Colonic mucosa (tissue), 4 donors: ENCODE results near the gene KLF15. TPM values are rescaled to one million over a fixed set of nuclear protein-coding genes. Genes with fewer than 3 reads are reported as not detected.

Source experiments
- DNase-seq: peaks from one replicate; pipeline ENCODE4 v3.0.0-alpha.2; 2020
- H3K27ac ChIP-seq: fragments of 200-600 bp; one replicate; pipeline ENCODE4 v1.8.0; 2021
- H3K27me3 ChIP-seq: fragments of 200-600 bp; one replicate; pipeline ENCODE4 v1.8.0; 2021
- H3K36me3 ChIP-seq: fragments of 200-600 bp; one replicate; pipeline ENCODE4 v1.8.0; 2021
- H3K4me1 ChIP-seq: fragments of 200-600 bp; one replicate; pipeline ENCODE4 v1.8.0; 2021; ENCODE audit warnings: mild to moderate bottlenecking
- H3K4me3 ChIP-seq: fragments of 200-600 bp; one replicate; pipeline ENCODE4 v1.8.0; 2021
- H3K9ac ChIP-seq, 2 donors: one replicate each; pipeline ENCODE4 v1.7.0; 2013; ENCODE audit warnings: control low read depth in 2 of 2, low read depth in 2 of 2, low read length in 2 of 2
- H3K9me3 ChIP-seq: fragments of 200-600 bp; one replicate; pipeline ENCODE4 v1.8.0; 2021
- CTCF ChIP-seq: fragments of 200-600 bp; IDR thresholded peaks from one replicate; pipeline ENCODE4 v1.8.0; 2022; ENCODE audit warnings: antibody characterized with exemption, mild to moderate bottlenecking
- intact Hi-C: fragments of 100-400 bp; cut with DNase I; formaldehyde crosslinking; loops from one replicate; pipeline ENCODE4 v1.14.1; 2022
- total RNA-seq, 2 donors: library from RNA; stranded (reverse); fragmentation: NEBNext Ultra II Directional in 1 of 2; extraction: Animal tissue kit (Norgen Biotek cat#: 25700) in 1 of 2; gene quantifications; one replicate each; pipeline ENCODE4 v1.2.1, GENCODE V29; 2021
- donor health status: healthy.
- donor health status: DM: no; HTN: no; CAD: no.
- donor health status: DM: no; HTN: no; CAD: no.

The KLF15 gene
- total RNA-seq, 2 donors from 2014 or later, result 0.66 to 1.9 TPM

- Histone ChIP-seq H3K27me3 (peaks cover 18% of the 10 kb centered on the region), H3K27ac (no peak overlapping the region), H3K4me3 (no peak overlapping the region), H3K9me3 (no peaks in the 10 kb centered on the region), H3K4me1 (peaks cover 8% of the 10 kb centered on the region), H3K9ac (no peak overlapping the region), H3K36me3 (no peaks in the 10 kb centered on the region)
- no peak for DNase-seq
- no peak for TF ChIP-seq CTCF
- intact Hi-C loops, result no loop called here
Measured at GRCh38 chr3:126354776-126355175, 2.4 kb downstream of the KLF15 start.

DNA sequence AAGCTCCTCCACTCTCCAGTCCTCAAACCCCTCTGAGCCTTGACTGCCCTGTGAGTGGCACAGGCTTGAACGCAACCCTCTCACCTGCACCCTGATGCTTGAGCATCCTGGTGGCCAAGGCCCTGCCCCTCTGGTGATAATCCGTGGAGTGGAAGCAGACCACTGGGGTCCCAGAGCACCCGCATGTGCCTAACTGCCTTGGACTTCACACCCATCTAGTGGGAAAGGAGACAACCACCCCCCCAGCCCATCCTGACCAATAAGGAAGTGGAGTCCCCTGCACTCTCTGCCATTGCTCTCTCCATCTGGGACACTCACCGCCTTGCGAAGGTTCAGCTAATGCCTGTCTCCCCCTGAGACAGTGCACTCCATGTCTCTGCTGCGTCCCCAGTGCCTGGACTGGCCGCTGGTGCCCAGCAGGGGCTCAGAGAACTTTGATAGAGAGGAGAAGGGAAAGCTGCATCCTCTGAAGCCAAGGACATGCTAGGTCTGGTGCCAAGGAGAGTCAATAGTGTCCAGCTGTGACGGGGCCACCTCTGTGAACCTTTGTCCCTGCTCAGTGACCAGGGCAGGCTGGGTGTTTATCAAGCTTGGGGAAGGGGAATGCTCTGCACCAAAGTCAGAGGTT, 3.4 kb downstream of the KLF15 start:
- Histone ChIP-seq H3K36me3 (no peaks in the 10 kb centered on the region), H3K9me3 (no peaks in the 10 kb centered on the region), H3K9ac (no peak overlapping the region), H3K4me1 (peaks cover 8% of the 10 kb centered on the region), H3K27me3 (peaks cover 15% of the 10 kb centered on the region), H3K4me3 (no peak overlapping the region), H3K27ac (no peak overlapping the region)
- no peak for TF ChIP-seq CTCF
- intact Hi-C loops, result no loop called here
- no peak for DNase-seq

DNA sequence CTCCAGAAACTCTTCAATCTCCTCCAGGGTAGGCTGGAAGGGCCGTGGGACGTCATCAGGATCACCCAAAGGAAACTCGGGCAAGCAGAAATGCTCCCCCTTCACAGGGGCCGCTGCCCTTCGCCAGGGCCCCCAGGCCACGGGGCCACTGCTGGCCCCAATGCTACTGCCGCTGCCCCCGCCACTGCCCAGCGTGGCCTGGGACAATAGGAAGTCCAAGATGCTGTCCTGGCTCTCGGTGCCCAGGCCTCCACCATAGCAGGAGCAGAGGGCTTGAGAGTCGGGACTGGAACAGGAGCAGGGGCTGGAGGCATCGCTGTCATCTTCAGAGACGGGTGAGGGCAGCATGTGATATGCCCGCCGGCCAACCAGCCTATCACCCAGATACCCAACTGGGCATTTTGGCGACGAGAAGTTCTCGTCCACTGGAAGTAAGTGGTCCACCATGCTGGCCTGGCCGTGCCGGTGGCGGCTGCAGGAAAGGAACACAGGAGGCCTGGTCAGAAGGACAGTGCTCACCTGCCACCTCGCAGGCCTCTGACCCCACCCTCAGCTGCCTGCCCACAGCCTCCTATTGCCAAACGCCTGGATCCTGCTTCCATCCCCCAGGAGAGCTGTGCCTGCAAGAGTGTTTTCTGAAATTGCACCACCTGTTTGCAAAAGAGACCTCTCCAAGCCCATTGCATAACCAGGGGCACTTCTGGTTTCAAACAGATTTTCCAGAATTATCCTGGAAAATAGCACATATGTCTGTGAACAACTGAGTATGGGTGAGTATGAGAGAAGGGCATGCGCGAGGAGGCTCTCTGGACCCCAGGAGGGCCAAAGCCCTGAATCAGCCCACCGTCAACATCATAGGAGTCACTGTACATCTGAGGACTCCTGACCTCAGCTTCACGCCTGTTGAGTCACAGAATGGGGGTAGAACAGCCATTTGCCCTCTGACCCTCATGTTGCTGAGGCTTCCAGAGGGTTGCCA, 4.4 kb downstream of the KLF15 start:
- intact Hi-C loops, result no loop called here
- TF ChIP-seq CTCF, result no peak
- DNase-seq, result no peak
- H3K36me3 ChIP-seq, result no peaks in the 10 kb centered on the region
- H3K27me3 ChIP-seq, result peaks cover 8% of the 10 kb centered on the region
- no peak overlapping the region for H3K9ac ChIP-seq
- no peak overlapping the region for H3K4me3 ChIP-seq
- no peak overlapping the region for H3K27ac ChIP-seq
- peaks cover 8% of the 10 kb centered on the region for H3K4me1 ChIP-seq
- H3K9me3 ChIP-seq, result no peaks in the 10 kb centered on the region

- no peak for DNase-seq
- no peaks in the 10 kb centered on the region for H3K36me3 ChIP-seq
- H3K4me1 ChIP-seq, result peaks cover 8% of the 10 kb centered on the region
Measured at GRCh38 chr3:126351771-126352475, 5.3 kb downstream of the KLF15 start.

More at GRCh38 chr3:126351771-126352475, 5.3 kb downstream of the KLF15 start:
- no peak overlapping the region for H3K27ac ChIP-seq
- intact Hi-C loops, result no loop called here
- H3K27me3 ChIP-seq, result peaks cover 8% of the 10 kb centered on the region
- TF ChIP-seq CTCF, result no peak
- no peaks in the 10 kb centered on the region for H3K9me3 ChIP-seq
- H3K9ac ChIP-seq, result no peak overlapping the region
- no peak overlapping the region for H3K4me3 ChIP-seq
